SK-N-SH treated with all-trans-retinoic acid at 6 μM for 48 hours (cell line): ENCODE data around the gene SPA17.

Source experiments
- ATAC-seq: fragments of 200-7000 bp; cut with Tn5 transposase; 3 replicates; pipeline ENCODE4 v1.9.1; 2020; ENCODE audit warnings: mild to moderate bottlenecking, moderate library complexity
- ARNTL ChIP-seq: fragments of 450-650 bp; formaldehyde crosslinking; IDR thresholded peaks from 2 replicates; pipeline ENCODE4 v1.5.0; 2020; ENCODE audit warnings: low read depth, mild to moderate bottlenecking, moderate library complexity, borderline replicate concordance
- BACH2 ChIP-seq: fragments of 250-450 bp; sonication (Bioruptor Pico); IDR thresholded peaks from 2 replicates; pipeline ENCODE4 v1.9.0; 2021; ENCODE audit warnings: mild to moderate bottlenecking, borderline replicate concordance
- CSDC2 ChIP-seq: fragments of 250-450 bp; sonication (Bioruptor Pico); IDR thresholded peaks from 2 replicates; pipeline ENCODE4 v1.5.0; 2020; ENCODE audit warnings: mild to moderate bottlenecking, moderate library complexity
- ESRRG ChIP-seq: fragments of 250-450 bp; sonication (Bioruptor Pico); IDR thresholded peaks from 2 replicates; pipeline ENCODE4 v1.6.1; 2021; ENCODE audit warnings: mild to moderate bottlenecking
- GLIS3 ChIP-seq: fragments of 250-450 bp; sonication (Bioruptor Pico); IDR thresholded peaks from 2 replicates; pipeline ENCODE4 v1.5.0; 2020; ENCODE audit warnings: mild to moderate bottlenecking, moderate library complexity
- ISL1 ChIP-seq: fragments of 250-450 bp; sonication (Bioruptor Pico); IDR thresholded peaks from 2 replicates; pipeline ENCODE4 v2.1.2; 2022; ENCODE audit warnings: mild to moderate bottlenecking, moderate library complexity
- OSR1 ChIP-seq: fragments of 250-450 bp; sonication (Bioruptor Pico); IDR thresholded peaks from 2 replicates; pipeline ENCODE4 v1.8.0; 2022; ENCODE audit warnings: moderate library complexity, mild to moderate bottlenecking, inconsistent platforms
- POU6F1 ChIP-seq: fragments of 250-450 bp; sonication (Bioruptor Pico); IDR thresholded peaks from 2 replicates; pipeline ENCODE4 v1.8.0; 2021; ENCODE audit warnings: low read depth, mild to moderate bottlenecking, moderate library complexity, borderline replicate concordance
- PPARA ChIP-seq: fragments of 250-450 bp; sonication (Bioruptor Pico); IDR thresholded peaks from 2 replicates; pipeline ENCODE4 v1.5.0; 2020; ENCODE audit warnings: mild to moderate bottlenecking, borderline replicate concordance
- RARB ChIP-seq: fragments of 250-450 bp; sonication (Bioruptor Pico); IDR thresholded peaks from 2 replicates; pipeline ENCODE4 v1.8.0; 2021; ENCODE audit warnings: mild to moderate bottlenecking, moderate library complexity
- SNAI2 ChIP-seq: fragments of 250-450 bp; sonication (Bioruptor Pico); IDR thresholded peaks from 2 replicates; pipeline ENCODE4 v1.5.0; 2020; ENCODE audit warnings: mild to moderate bottlenecking, moderate library complexity
- TCF4 ChIP-seq: fragments of 250-450 bp; sonication (Bioruptor Pico); IDR thresholded peaks from 2 replicates; pipeline ENCODE4 v1.8.0; 2021; ENCODE audit warnings: mild to moderate bottlenecking, moderate library complexity, borderline replicate concordance
- TOX ChIP-seq: fragments of 250-450 bp; sonication (Bioruptor Pico); IDR thresholded peaks from 2 replicates; pipeline ENCODE4 v1.8.0; 2021; ENCODE audit warnings: mild to moderate bottlenecking, moderate library complexity, borderline replicate concordance
- ZC3H10 ChIP-seq: fragments of 250-450 bp; sonication (Bioruptor Pico); IDR thresholded peaks from 2 replicates; pipeline ENCODE4 v1.5.1; 2021; ENCODE audit warnings: mild to moderate bottlenecking, moderate library complexity
- ZFP30 ChIP-seq: fragments of 450-650 bp; formaldehyde crosslinking; IDR thresholded peaks from 2 replicates; pipeline ENCODE4 v1.5.0; 2022; ENCODE audit warnings: mild to moderate bottlenecking, moderate library complexity
- ZNF565 ChIP-seq: fragments of 450-650 bp; formaldehyde crosslinking; conservative IDR thresholded peaks from 2 replicates; pipeline ENCODE4 v1.5.0; 2020; ENCODE audit warnings: low read depth, mild to moderate bottlenecking, moderate library complexity
- ZNF8 ChIP-seq: fragments of 450-650 bp; formaldehyde crosslinking; IDR thresholded peaks from 2 replicates; pipeline ENCODE4 v1.5.0; 2020; ENCODE audit warnings: mild to moderate bottlenecking, moderate library complexity
- TF ChIP-seq, protein P1 (sequence below): fragments of 250-450 bp; sonication (Bioruptor Pico); IDR thresholded peaks from 2 replicates; pipeline ENCODE4 v1.5.1; 2020; ENCODE audit warnings: low read depth, mild to moderate bottlenecking, moderate library complexity
- TF ChIP-seq, protein P2 (sequence below): fragments of 250-450 bp; sonication (Bioruptor Pico); IDR thresholded peaks from 2 replicates; pipeline ENCODE4 v1.5.1; 2021; ENCODE audit warnings: mild to moderate bottlenecking, moderate library complexity
- TF ChIP-seq, protein P3 (sequence below): fragments of 250-450 bp; sonication (Bioruptor Pico); IDR thresholded peaks from 2 replicates; pipeline ENCODE4 v1.5.0; 2020; ENCODE audit warnings: mild to moderate bottlenecking, moderate library complexity
- TF ChIP-seq, protein P4 (sequence below): fragments of 250-450 bp; sonication (Bioruptor Pico); IDR thresholded peaks from 2 replicates; pipeline ENCODE4 v1.8.0; 2020; ENCODE audit warnings: mild to moderate bottlenecking, moderate library complexity, borderline replicate concordance

The SPA17 gene

GRCh38 chr11:124642628-124643027, 31.1 kb upstream of the SPA17 start:
- TF ChIP-seq OSR1 (CRISPR knock-in tag) = no peak
- TF ChIP-seq BACH2 (CRISPR knock-in tag) = no peak
- no peak for TF ChIP-seq TOX
- TF ChIP-seq, protein P1, sequence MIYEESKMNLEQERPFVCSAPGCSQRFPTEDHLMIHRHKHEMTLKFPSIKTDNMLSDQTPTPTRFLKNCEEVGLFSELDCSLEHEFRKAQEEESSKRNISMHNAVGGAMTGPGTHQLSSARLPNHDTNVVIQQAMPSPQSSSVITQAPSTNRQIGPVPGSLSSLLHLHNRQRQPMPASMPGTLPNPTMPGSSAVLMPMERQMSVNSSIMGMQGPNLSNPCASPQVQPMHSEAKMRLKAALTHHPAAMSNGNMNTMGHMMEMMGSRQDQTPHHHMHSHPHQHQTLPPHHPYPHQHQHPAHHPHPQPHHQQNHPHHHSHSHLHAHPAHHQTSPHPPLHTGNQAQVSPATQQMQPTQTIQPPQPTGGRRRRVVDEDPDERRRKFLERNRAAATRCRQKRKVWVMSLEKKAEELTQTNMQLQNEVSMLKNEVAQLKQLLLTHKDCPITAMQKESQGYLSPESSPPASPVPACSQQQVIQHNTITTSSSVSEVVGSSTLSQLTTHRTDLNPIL (CRISPR knock-in tag) = no peak
- TF ChIP-seq SNAI2 = no peak
- no peak for TF ChIP-seq ARNTL (CRISPR knock-in tag)
- no peak for TF ChIP-seq PPARA (CRISPR knock-in tag)
- TF ChIP-seq, protein P2, sequence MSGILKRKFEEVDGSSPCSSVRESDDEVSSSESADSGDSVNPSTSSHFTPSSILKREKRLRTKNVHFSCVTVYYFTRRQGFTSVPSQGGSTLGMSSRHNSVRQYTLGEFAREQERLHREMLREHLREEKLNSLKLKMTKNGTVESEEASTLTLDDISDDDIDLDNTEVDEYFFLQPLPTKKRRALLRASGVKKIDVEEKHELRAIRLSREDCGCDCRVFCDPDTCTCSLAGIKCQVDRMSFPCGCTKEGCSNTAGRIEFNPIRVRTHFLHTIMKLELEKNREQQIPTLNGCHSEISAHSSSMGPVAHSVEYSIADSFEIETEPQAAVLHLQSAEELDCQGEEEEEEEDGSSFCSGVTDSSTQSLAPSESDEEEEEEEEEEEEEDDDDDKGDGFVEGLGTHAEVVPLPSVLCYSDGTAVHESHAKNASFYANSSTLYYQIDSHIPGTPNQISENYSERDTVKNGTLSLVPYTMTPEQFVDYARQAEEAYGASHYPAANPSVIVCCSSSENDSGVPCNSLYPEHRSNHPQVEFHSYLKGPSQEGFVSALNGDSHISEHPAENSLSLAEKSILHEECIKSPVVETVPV (CRISPR knock-in tag) = no peak
- TF ChIP-seq ZC3H10 (CRISPR knock-in tag) = no peak
- TF ChIP-seq GLIS3 (CRISPR knock-in tag) = no peak
- no peak for TF ChIP-seq POU6F1 (CRISPR knock-in tag)
- no peak for TF ChIP-seq ZFP30 (CRISPR knock-in tag)
- no peak for ATAC-seq

- no peak for TF ChIP-seq ZC3H10 (CRISPR knock-in tag)
- no peak for ATAC-seq
Observed at GRCh38 chr11:124643042-124643604, 30.6 kb upstream of the SPA17 start.

DNA sequence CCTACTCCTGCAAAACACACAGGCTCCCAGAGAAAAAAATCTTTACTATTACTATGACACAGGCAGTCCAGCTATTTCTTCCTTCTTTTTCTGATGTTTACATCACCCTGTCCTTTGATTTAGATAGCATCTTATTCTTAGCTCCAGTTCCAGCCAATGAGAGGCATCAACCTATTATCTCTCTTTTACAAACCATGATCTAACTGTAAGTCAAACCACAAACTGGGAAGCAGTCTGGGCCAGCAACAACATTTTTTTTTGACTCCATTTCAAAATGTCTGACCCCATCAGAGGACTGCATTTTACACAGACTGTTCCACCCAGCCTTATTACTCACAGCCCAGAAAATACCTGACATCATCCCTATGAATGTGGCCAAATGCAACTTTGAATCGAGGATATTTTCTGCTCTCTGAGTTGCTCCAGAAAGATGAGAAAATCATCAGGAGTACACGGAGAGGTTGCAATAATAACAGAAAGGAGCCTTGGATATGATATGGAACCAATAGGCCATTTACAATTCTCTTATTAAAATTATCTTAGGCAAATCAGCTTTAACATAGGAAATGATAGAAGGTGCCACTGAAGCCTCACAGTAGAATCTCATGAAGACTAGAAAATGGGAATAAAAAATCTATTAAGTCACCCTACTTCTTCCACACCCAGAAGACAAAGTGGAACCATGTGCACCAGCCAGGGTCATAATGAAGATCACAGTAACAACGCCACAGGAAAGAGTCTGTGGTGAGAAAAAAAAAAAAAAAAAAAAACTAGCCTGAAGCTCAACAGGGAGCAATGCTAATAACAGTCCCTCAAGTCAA, 29.9 kb upstream of the SPA17 start:
- ATAC-seq = peak; percentile 50
- TF ChIP-seq POU6F1 (CRISPR knock-in tag) (no peak), ZFP30 (CRISPR knock-in tag) (no peak), ISL1 (no peak), ZNF565 (no peak), RARB (CRISPR knock-in tag) (no peak), ARNTL (CRISPR knock-in tag) (no peak), GLIS3 (CRISPR knock-in tag) (no peak), ZNF8 (CRISPR knock-in tag) (no peak), PPARA (CRISPR knock-in tag) (no peak), SNAI2 (no peak), TOX (no peak), OSR1 (CRISPR knock-in tag) (no peak), TCF4 (CRISPR knock-in tag) (no peak), ESRRG (no peak), CSDC2 (CRISPR knock-in tag) (no peak)
- TF ChIP-seq, protein P3, sequence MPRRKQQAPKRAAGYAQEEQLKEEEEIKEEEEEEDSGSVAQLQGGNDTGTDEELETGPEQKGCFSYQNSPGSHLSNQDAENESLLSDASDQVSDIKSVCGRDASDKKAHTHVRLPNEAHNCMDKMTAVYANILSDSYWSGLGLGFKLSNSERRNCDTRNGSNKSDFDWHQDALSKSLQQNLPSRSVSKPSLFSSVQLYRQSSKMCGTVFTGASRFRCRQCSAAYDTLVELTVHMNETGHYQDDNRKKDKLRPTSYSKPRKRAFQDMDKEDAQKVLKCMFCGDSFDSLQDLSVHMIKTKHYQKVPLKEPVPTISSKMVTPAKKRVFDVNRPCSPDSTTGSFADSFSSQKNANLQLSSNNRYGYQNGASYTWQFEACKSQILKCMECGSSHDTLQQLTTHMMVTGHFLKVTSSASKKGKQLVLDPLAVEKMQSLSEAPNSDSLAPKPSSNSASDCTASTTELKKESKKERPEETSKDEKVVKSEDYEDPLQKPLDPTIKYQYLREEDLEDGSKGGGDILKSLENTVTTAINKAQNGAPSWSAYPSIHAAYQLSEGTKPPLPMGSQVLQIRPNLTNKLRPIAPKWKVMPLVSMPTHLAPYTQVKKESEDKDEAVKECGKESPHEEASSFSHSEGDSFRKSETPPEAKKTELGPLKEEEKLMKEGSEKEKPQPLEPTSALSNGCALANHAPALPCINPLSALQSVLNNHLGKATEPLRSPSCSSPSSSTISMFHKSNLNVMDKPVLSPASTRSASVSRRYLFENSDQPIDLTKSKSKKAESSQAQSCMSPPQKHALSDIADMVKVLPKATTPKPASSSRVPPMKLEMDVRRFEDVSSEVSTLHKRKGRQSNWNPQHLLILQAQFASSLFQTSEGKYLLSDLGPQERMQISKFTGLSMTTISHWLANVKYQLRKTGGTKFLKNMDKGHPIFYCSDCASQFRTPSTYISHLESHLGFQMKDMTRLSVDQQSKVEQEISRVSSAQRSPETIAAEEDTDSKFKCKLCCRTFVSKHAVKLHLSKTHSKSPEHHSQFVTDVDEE (CRISPR knock-in tag) = no peak
- TF ChIP-seq, protein P4, sequence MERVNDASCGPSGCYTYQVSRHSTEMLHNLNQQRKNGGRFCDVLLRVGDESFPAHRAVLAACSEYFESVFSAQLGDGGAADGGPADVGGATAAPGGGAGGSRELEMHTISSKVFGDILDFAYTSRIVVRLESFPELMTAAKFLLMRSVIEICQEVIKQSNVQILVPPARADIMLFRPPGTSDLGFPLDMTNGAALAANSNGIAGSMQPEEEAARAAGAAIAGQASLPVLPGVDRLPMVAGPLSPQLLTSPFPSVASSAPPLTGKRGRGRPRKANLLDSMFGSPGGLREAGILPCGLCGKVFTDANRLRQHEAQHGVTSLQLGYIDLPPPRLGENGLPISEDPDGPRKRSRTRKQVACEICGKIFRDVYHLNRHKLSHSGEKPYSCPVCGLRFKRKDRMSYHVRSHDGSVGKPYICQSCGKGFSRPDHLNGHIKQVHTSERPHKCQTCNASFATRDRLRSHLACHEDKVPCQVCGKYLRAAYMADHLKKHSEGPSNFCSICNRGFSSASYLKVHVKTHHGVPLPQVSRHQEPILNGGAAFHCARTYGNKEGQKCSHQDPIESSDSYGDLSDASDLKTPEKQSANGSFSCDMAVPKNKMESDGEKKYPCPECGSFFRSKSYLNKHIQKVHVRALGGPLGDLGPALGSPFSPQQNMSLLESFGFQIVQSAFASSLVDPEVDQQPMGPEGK (CRISPR knock-in tag) = no peak
- TF ChIP-seq, protein P2 (CRISPR knock-in tag) = no peak
- TF ChIP-seq, protein P1 (CRISPR knock-in tag) = no peak
